Endodermal cell (in vitro differentiated cells): ENCODE data around the gene FBL. TPM values are rescaled to one million over a fixed set of nuclear protein-coding genes. Genes with fewer than 3 reads are reported as not detected.

ENCODE experiments used
- DNase-seq: peaks from one replicate; pipeline ENCODE4 v3.0.0-alpha.2; 2017
- H3K27ac ChIP-seq: 2 replicates; pipeline ENCODE4 v1.5.1; 2013; ENCODE audit warnings: mild to moderate bottlenecking, low read depth, low read length, moderate library complexity
- H3K27me3 ChIP-seq: 2 replicates; pipeline ENCODE4 v1.6.1; 2013; ENCODE audit warnings: mild to moderate bottlenecking, low read length, moderate library complexity; ENCODE audit not compliant: insufficient read depth, control insufficient read depth, poor library complexity, severe bottlenecking
- H3K36me3 ChIP-seq: 2 replicates; pipeline ENCODE4 v1.7.0; 2013; ENCODE audit warnings: mild to moderate bottlenecking, low read length, moderate library complexity; ENCODE audit not compliant: control insufficient read depth, insufficient read depth
- H3K4me1 ChIP-seq: one replicate; pipeline ENCODE4 v1.7.0; 2013; ENCODE audit warnings: low read length; ENCODE audit not compliant: control insufficient read depth, insufficient read depth
- H3K4me3 ChIP-seq: 2 replicates; pipeline ENCODE4 v1.5.1; 2013; ENCODE audit warnings: mild to moderate bottlenecking, low read length, moderate library complexity
- H3K9ac ChIP-seq: 2 replicates; pipeline ENCODE4 v1.6.1; 2013; ENCODE audit warnings: mild to moderate bottlenecking, low read length, moderate library complexity; ENCODE audit not compliant: poor library complexity, severe bottlenecking; ENCODE audit errors: extremely low read depth
- H3K9me3 ChIP-seq: 2 replicates; pipeline ENCODE4 v1.6.1; 2013; ENCODE audit warnings: mild to moderate bottlenecking, low read length, moderate library complexity; ENCODE audit not compliant: control insufficient read depth
- H3K27ac Mint-ChIP-seq: 2 replicates; pipeline ENCODE4 v1.8.0; 2020; ENCODE audit warnings: mixed read lengths
- H3K27me3 Mint-ChIP-seq: 2 replicates; pipeline ENCODE4 v1.8.0; 2021; ENCODE audit warnings: mild to moderate bottlenecking, mixed read lengths; ENCODE audit not compliant: insufficient read depth
- H3K36me3 Mint-ChIP-seq: 2 replicates; pipeline ENCODE4 v1.8.0; 2020; ENCODE audit warnings: low read depth, mixed read lengths
- H3K4me1 Mint-ChIP-seq: 2 replicates; pipeline ENCODE4 v1.8.0; 2020; ENCODE audit warnings: mixed read lengths
- H3K4me3 Mint-ChIP-seq: 2 replicates; pipeline ENCODE4 v1.8.0; 2020; ENCODE audit warnings: mild to moderate bottlenecking, moderate library complexity, mixed read lengths
- H3K9me3 Mint-ChIP-seq: 2 replicates; pipeline ENCODE4 v1.8.0; 2020; ENCODE audit warnings: mild to moderate bottlenecking, mixed read lengths
- WGBS, 2 experiments: methylation state at CpG; one replicate each; pipeline versions ENCODE4 v1.1.5 to v1.1.7; 2013; ENCODE audit warnings: missing lambda C conversion rate in 2 of 2, mixed read lengths in 1 of 2; ENCODE audit not compliant: insufficient coverage in 1 of 2, insufficient read length in 1 of 2; 5-methylcytosine and 5-hydroxymethylcytosine counted together
- total RNA-seq, 2 donors: library from RNA; stranded (reverse); fragmentation: NEBNext Ultra II Directional in 1 of 2; extraction: Animal tissue kit (Norgen Biotek cat#: 25700) in 1 of 2; gene quantifications; 2 replicates in 1 of 2; 3 replicates in 1 of 2; pipeline ENCODE4 v1.2.1, GENCODE V29; 2021
- TF ChIP-seq, protein P1 (sequence below): fragments of 200-600 bp; sonication (generic); conservative IDR thresholded peaks from 2 replicates; pipeline ENCODE4 v1.5.0; 2021; ENCODE audit warnings: antibody characterized with exemption, mild to moderate bottlenecking

The FBL gene
- total RNA-seq, 2 donors from 2014 or later = 356 to 387 TPM

GRCh38 chr19:39802958-39803357 is 43.2 kb downstream of the FBL start:
- H3K36me3 ChIP-seq = no peaks in the 10 kb centered on the region
- no peaks in the 10 kb centered on the region for H3K9me3 ChIP-seq
- Mint-ChIP-seq H3K4me3 (no peak overlapping the region), H3K27ac (no peak overlapping the region), H3K9me3 (no peaks in the 10 kb centered on the region), H3K4me1 (no peaks in the 10 kb centered on the region), H3K36me3 (no peaks in the 10 kb centered on the region), H3K27me3 (peaks cover 4% of the 10 kb centered on the region)
- DNase-seq = no peak
- no peak overlapping the region for H3K4me3 ChIP-seq
- H3K27me3 ChIP-seq = peaks cover 10% of the 10 kb centered on the region
- no peaks in the 10 kb centered on the region for H3K4me1 ChIP-seq
- H3K27ac ChIP-seq = no peak overlapping the region
- 36 to 55% methylated on average over 4 of the region's 4 CpGs for WGBS, 2 experiments
- TF ChIP-seq, protein P1, sequence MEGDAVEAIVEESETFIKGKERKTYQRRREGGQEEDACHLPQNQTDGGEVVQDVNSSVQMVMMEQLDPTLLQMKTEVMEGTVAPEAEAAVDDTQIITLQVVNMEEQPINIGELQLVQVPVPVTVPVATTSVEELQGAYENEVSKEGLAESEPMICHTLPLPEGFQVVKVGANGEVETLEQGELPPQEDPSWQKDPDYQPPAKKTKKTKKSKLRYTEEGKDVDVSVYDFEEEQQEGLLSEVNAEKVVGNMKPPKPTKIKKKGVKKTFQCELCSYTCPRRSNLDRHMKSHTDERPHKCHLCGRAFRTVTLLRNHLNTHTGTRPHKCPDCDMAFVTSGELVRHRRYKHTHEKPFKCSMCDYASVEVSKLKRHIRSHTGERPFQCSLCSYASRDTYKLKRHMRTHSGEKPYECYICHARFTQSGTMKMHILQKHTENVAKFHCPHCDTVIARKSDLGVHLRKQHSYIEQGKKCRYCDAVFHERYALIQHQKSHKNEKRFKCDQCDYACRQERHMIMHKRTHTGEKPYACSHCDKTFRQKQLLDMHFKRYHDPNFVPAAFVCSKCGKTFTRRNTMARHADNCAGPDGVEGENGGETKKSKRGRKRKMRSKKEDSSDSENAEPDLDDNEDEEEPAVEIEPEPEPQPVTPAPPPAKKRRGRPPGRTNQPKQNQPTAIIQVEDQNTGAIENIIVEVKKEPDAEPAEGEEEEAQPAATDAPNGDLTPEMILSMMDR = no peak
- no peak overlapping the region for H3K9ac ChIP-seq

- Histone ChIP-seq H3K27ac (no peak overlapping the region), H3K9ac (no peak overlapping the region), H3K27me3 (peaks cover 4% of the 10 kb centered on the region), H3K4me1 (no peaks in the 10 kb centered on the region), H3K36me3 (no peaks in the 10 kb centered on the region), H3K9me3 (no peaks in the 10 kb centered on the region), H3K4me3 (no peak overlapping the region)
- H3K36me3 Mint-ChIP-seq = no peaks in the 10 kb centered on the region
- no peak for DNase-seq
- no peaks in the 10 kb centered on the region for H3K27me3 Mint-ChIP-seq
- WGBS, 2 experiments = 66% methylated on average over 2 of the region's 2 CpGs; no CpG with 5 or more reads in 1 of the 2 experiments
- H3K4me1 Mint-ChIP-seq = peaks cover 4% of the 10 kb centered on the region
- H3K4me3 Mint-ChIP-seq = no peak overlapping the region
- H3K27ac Mint-ChIP-seq = no peak overlapping the region
- no peaks in the 10 kb centered on the region for H3K9me3 Mint-ChIP-seq
- TF ChIP-seq, protein P1 = no peak
Measured at GRCh38 chr19:39797083-39797482, 49.1 kb downstream of the FBL start.

GRCh38 chr19:39796000-39796498 is 50.1 kb downstream of the FBL start:
- no peak overlapping the region for H3K9ac ChIP-seq
- DNase-seq = peak; percentile 61

More at GRCh38 chr19:39796000-39796498, 50.1 kb downstream of the FBL start:
- Mint-ChIP-seq H3K27me3 (no peaks in the 10 kb centered on the region), H3K4me1 (peaks cover 4% of the 10 kb centered on the region), H3K27ac (no peak overlapping the region), H3K4me3 (no peak overlapping the region), H3K36me3 (no peaks in the 10 kb centered on the region), H3K9me3 (no peaks in the 10 kb centered on the region)
- no peaks in the 10 kb centered on the region for H3K9me3 ChIP-seq
- H3K4me3 ChIP-seq = no peak overlapping the region
- H3K27me3 ChIP-seq = no peaks in the 10 kb centered on the region
- no peaks in the 10 kb centered on the region for H3K36me3 ChIP-seq
- TF ChIP-seq, protein P1 = no peak
- H3K27ac ChIP-seq = no peak overlapping the region
- no peaks in the 10 kb centered on the region for H3K4me1 ChIP-seq
- 40 to 71% methylated on average over 1 to 2 of the region's 2 CpGs for WGBS, 2 experiments
